ENCODE results near the gene TSEN34. TPM values are rescaled to one million over a fixed set of nuclear protein-coding genes. Genes with fewer than 3 reads are reported as not detected.

TSEN34 gene
- total RNA-seq, 1 donor from 2014 or later = 38.6 TPM

DNA sequence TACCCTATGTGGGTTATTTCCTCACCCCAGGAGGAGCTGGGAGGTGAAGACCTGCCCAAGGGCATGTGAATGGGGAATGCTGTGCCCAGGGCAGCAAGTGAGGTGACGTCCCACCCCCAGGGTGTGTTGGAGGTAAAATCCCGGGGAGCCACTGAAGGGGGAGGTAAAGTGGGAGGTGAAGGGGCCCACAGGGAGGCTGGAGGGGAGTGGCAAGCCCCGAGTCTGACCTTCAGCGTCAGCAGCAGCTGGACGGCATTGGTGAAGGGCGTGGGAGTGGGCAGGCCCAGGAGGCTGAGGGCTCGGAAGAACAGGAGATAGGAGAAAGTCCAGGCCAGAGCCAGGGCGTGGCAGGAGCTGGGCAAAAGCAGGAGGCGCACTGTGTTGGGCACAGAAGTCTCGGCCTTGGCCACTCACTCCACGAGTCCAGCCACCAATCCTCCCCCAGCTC is 4.2 kb upstream of the TSEN34 start:
- no peak for TF ChIP-seq CTCF (IDR thresholded peaks at IDR 0.05; ENCODE audit: unreplicated experiment)
- H3K4me3 Mint-ChIP-seq (ENCODE audit: low read depth) = peak overlapping the region; percentile 86
- H3K27me3 Mint-ChIP-seq = no peaks in the 10 kb centered on the region
- no peak overlapping the region for H3K27ac Mint-ChIP-seq
- no peaks in the 10 kb centered on the region for H3K9me3 Mint-ChIP-seq (ENCODE audit: low read depth)
- H3K4me1 Mint-ChIP-seq (ENCODE audit: low read depth) = peaks cover 10% of the 10 kb centered on the region
- peaks cover 6% of the 10 kb centered on the region for H3K36me3 Mint-ChIP-seq (ENCODE audit: insufficient read depth)
- no peak for DNase-seq (ENCODE audit: low spot score, unreplicated experiment)

DNA sequence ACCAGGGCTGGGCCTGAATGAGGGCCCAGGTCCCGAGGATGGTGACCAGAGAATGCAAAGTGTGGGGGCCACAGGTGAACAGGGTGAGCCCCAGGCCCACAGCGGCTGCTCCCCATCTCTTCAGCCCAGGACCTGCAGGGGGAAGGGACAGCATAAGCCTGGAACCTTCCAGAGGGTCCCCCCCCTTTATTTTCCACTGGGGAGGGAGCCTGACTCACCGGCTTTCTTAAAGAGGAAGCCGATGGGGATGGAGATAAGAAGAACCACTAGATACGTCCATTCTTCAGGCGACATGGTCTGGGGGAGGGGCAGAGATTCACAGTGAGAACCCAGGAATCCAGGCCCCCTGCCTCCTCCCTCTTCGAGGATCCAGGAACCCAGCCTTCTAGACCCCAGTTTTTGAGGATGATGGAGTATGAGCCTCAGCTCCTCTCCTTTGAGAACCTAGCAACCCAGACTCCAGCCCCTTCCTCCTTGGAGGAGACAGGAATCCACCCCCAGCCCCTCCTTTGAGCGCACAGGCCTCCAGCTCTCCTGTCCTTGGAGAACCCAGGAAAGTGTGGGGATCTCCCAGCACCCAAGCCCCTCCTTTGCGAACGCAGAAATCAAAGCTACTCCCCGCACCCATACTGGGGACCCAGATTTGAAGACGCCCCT is 2.8 kb upstream of the TSEN34 start:
- H3K36me3 Mint-ChIP-seq (ENCODE audit: insufficient read depth) = peaks cover 11% of the 10 kb centered on the region
- H3K27ac Mint-ChIP-seq = peak overlapping the region; percentile 94
- peak overlapping the region; percentile 86 for H3K4me3 Mint-ChIP-seq (ENCODE audit: low read depth)
- no peak for TF ChIP-seq CTCF (IDR thresholded peaks at IDR 0.05; ENCODE audit: unreplicated experiment)
- peaks cover 17% of the 10 kb centered on the region for H3K4me1 Mint-ChIP-seq (ENCODE audit: low read depth)
- no peaks in the 10 kb centered on the region for H3K27me3 Mint-ChIP-seq
- no peaks in the 10 kb centered on the region for H3K9me3 Mint-ChIP-seq (ENCODE audit: low read depth)
- no peak for DNase-seq (ENCODE audit: low spot score, unreplicated experiment)

DNA sequence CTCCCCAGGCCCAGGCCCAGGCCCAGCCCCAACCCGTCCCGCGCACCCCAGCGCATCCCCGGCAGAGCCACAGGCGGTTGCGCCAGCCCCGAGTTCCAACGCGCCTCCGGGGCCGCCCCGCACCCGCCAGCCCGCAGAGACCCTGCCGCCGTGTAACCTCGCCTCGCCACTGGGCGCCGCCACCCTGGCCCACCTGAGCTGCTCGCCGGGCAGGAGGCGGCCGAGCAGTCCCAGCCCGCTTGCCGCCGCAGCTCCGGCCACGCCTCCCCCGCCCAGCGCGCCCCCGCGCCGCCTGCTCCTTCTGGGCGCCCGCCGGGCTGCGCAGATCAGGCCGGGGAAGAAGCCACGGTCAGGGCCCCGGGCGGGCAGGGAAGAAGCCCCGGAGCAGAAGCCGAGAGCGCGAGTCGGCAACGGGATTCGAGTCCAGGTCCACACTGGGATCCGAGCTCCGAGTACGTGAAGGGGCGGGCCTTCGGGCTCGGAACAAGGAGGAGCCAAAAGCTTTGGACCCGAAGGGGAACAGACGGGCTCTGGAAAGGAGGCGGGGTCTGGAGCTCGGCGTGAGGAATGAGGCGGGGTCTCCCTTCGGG is 1.9 kb upstream of the TSEN34 start, which contains the start of gene MBOAT7:
Gene MBOAT7, minus strand, starts transcription at position 436 of the 590 bp plus-strand sequence. CDS start 1,072 bp downstream, outside the sequence.
- Mint-ChIP-seq H3K4me3 (ENCODE audit: low read depth) (peak within 1 kb of the TSS; percentile 88), H3K4me1 (ENCODE audit: low read depth) (peaks cover 17% of the 10 kb centered on the region), H3K27me3 (no peaks in the 10 kb centered on the region), H3K9me3 (ENCODE audit: low read depth) (no peaks in the 10 kb centered on the region), H3K27ac (peak within 1 kb of the TSS; percentile 99), H3K36me3 (ENCODE audit: insufficient read depth) (peaks cover 10% of the 10 kb centered on the region)
- peak; percentile 88 for DNase-seq (ENCODE audit: low spot score, unreplicated experiment)
- TF ChIP-seq CTCF (IDR thresholded peaks at IDR 0.05; ENCODE audit: unreplicated experiment) = peak; percentile 61

DNA sequence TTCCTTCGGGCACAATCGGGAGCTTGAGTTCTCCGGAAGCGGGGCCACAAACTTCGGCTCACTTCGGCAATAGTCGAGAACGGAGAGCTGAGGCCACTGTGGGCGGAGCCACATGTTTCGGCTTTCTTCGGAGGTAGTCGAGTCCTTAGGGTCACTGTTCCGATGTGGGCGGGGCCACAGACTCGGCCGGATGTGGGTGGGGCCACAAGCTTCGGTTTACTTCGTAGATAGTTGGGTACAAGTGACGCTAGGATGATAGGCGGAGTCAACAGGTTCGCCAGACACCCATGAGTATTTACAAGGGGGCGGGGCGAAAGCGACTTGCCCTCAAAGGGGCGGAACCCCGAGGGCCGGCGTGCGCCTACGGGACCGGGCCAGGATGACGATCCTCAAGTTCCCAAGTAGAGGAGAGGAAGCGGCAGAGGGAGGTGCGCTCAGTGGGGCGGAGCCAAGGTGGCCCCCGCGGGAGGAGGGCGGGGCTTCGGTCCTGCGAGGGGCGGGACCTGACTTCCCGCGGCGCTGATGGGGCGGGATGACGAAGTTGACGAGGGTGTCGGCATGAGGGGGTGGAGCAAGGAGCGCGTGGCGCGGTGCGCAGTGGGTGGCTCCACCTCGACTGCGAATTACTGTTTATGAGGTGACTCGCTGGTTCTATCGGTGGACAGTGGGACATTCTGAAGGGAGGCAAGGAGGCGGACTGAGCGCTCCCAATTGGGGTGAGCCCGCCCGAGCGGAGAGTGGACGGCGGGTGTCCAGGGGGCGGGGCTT is 1.2 kb upstream of the TSEN34 start:
- no peaks in the 10 kb centered on the region for H3K27me3 Mint-ChIP-seq
- H3K4me1 Mint-ChIP-seq (ENCODE audit: low read depth) = peaks cover 17% of the 10 kb centered on the region
- no peak for TF ChIP-seq CTCF (IDR thresholded peaks at IDR 0.05; ENCODE audit: unreplicated experiment)
- H3K36me3 Mint-ChIP-seq (ENCODE audit: insufficient read depth) = peaks cover 12% of the 10 kb centered on the region
- peak; percentile 100 for DNase-seq (ENCODE audit: low spot score, unreplicated experiment)
- peak overlapping the region; percentile 99 for H3K27ac Mint-ChIP-seq
- peak overlapping the region; percentile 88 for H3K4me3 Mint-ChIP-seq (ENCODE audit: low read depth)
- H3K9me3 Mint-ChIP-seq (ENCODE audit: low read depth) = no peaks in the 10 kb centered on the region

DNA sequence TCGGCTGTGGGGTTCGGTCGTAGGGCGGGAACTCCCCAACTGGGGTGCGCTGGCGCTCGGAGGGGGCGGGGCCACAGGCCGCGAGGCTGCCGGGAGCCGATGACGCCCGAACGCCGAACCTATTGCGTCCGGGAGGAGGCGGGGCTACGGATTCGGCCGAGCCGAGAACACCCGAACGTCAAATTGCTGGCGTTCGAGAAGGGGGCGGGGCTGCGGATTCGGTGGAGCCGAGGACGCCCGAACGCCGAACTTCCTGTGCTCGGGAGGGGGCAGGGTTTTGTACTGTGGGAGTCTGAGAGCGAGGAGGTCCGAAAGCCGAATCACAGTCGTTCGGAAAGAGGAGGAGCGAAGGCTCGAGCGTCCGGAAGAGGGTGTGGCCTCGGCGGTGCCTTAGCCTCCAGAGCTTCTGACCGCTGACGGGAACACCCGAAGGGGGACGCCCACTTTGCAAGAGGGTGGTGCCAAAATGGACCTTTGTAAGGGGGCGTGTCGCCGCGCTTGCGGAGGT is 551 bp upstream of the TSEN34 start:
- H3K36me3 Mint-ChIP-seq (ENCODE audit: insufficient read depth) = peaks cover 13% of the 10 kb centered on the region
- H3K27ac Mint-ChIP-seq = peak overlapping the region; percentile 99
- TF ChIP-seq CTCF (IDR thresholded peaks at IDR 0.05; ENCODE audit: unreplicated experiment) = no peak
- DNase-seq (ENCODE audit: low spot score, unreplicated experiment) = peak; percentile 98
- H3K9me3 Mint-ChIP-seq (ENCODE audit: low read depth) = no peaks in the 10 kb centered on the region
- H3K4me1 Mint-ChIP-seq (ENCODE audit: low read depth) = peaks cover 17% of the 10 kb centered on the region
- no peaks in the 10 kb centered on the region for H3K27me3 Mint-ChIP-seq
- H3K4me3 Mint-ChIP-seq (ENCODE audit: low read depth) = peak overlapping the region; percentile 88
